Measurements from ENCODE around the gene C3orf22.

GRCh38 chr3:126512026-126512425 lies 46.7 kb downstream of the C3orf22 start:
- no peak for TF ChIP-seq REST (IDR thresholded peaks at IDR 0.05; ENCODE audit: low read depth)
- TF ChIP-seq MAX (IDR thresholded peaks at IDR 0.05), result no peak
- no peak for TF ChIP-seq EP300 (IDR thresholded peaks at IDR 0.05; ENCODE audit: borderline replicate concordance)
- TF ChIP-seq CREB1 (IDR thresholded peaks at IDR 0.05; ENCODE audit: low read depth), result no peak
- no peak for TF ChIP-seq USF1 (IDR thresholded peaks at IDR 0.05)

Data from Ishikawa (cell line).